HG03139 (cell line): ENCODE measurements around the gene CENPN.

Source experiments
- ATAC-seq: cut with Tn5 transposase; IDR thresholded peaks from one replicate; pipeline ENCODE4 v1.9.1; 2021; ENCODE audit not compliant: unreplicated experiment

CENPN gene

GRCh38 chr16:81077076-81077940 is 70.3 kb downstream of the CENPN start, which contains the start of gene C16orf46:
Gene C16orf46, minus strand, starts transcription at chr16:81077238. Its CDS starts 13,283 bp downstream, at chr16:81063955.
- peak; percentile 95 for ATAC-seq

- ATAC-seq = no peak
These were observed 73.2 kb downstream of the CENPN start for GRCh38 chr16:81080233-81080632.

GRCh38 chr16:81081014-81081413 is 74.0 kb downstream of the CENPN start:
- ATAC-seq = no peak
